Measurements from ENCODE around the gene KRTAP13-2. TPM values are rescaled to one million over a fixed set of nuclear protein-coding genes. Genes with fewer than 3 reads are reported as not detected.

Gene KRTAP13-2, protein sequence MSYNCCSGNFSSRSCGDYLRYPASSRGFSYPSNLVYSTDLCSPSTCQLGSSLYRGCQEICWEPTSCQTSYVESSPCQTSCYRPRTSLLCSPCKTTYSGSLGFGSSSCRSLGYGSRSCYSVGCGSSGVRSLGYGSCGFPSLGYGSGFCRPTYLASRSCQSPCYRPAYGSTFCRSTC
- total RNA-seq: not detected

DNA sequence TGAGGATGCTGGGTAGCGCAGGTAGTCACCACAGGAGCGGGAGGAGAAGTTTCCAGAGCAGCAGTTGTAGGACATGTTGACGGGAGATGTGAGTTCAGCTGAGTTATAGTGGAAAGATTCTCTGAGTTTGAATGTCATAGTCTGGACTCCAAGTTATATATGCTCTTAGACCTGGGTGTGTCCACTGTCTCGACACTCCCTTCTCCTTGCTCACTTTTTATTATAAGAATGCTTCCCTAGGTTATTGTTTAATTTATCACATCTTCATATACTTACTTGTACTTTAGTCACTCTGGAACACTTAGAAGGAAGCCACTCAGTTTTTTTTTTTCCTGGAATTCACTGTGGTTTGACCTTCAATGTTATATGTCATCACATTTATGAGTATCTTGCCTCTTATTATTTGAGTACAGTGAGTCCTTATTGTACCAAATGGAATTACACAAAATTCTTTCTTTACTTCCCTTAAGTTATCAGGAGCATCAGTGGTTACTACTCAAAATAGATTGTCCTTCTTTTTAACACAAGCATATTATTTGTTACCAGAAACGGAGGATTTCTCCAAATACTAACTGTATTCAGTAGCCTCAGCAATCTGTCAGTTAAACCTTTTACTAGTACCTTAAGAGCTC is at the start of gene KRTAP13-2:
TSS of gene KRTAP13-2 (minus strand) at position 133 of the 632 bp plus-strand sequence. CDS start at position 75, 58 bp downstream.
- no peak for DNase-seq
- no peak within 1 kb of the TSS for H3K4me3 Mint-ChIP-seq

DNA sequence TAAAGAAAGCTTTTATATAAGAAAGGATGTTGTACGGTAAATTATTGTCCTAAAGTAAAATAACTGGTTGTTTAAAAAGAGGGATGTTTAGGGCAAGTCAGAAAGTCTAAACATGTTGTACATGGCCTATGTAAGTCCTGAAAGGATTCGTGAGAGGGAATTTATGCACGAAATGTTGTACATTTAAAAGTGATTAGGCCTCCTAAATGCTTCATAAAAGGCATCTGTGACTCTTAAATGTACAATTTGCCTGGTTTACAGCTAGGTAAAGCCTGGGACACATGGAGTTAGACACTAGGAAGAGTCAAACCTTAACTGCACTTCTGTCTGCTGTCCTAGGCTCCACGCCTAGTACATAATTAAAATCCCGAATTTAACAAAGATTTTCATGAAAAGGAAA is 43.9 kb upstream of the KRTAP13-2 start:
- peaks cover 2% of the 10 kb centered on the region for H3K9me3 Mint-ChIP-seq
- no peak overlapping the region for H3K4me3 Mint-ChIP-seq
- no peaks in the 10 kb centered on the region for H3K27me3 Mint-ChIP-seq
- DNase-seq: no peak
- H3K4me1 Mint-ChIP-seq: no peaks in the 10 kb centered on the region
- H3K36me3 Mint-ChIP-seq: no peaks in the 10 kb centered on the region
- H3K27ac Mint-ChIP-seq: no peak overlapping the region

More for the DNA sequence above, at the start of gene KRTAP13-2:
- Mint-ChIP-seq H3K9me3 (peaks cover 1% of the 10 kb centered on the region), H3K27me3 (peaks cover 13% of the 10 kb centered on the region), H3K36me3 (no peaks in the 10 kb centered on the region), H3K4me1 (no peaks in the 10 kb centered on the region), H3K27ac (no peak within 1 kb of the TSS)

DNA sequence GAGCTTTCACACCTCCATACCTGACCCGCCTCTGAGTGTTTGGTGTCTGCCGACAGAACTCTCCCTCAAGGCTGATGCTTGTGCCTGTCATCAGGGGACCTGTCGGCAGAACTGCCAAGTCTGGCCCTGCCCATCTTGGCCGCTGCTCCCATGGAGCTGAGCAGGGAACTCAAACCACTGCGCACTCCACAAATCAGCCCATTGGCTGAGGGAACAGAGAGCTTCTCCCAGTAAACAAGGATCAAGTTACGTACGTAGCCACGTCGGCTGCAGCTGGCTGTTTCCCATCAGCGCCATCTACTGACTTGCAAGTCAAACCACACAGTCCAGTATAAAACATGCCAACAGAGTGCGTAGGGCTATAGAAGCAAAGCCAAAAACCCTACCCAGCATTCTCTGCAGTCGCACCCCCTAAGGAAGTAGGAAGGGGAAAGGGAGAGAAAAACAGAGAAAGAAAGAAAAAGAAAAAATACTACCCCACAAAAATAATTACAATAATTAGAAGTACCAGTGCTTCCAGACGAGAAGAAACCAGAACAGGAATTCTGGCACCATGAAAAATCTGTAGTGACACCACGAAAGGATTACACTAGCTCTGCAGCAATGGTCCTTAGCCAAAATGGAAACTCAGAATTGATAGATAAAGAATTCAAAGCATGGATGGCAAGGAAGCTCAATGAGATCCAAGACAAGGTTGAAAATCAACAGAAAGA is 36.9 kb upstream of the KRTAP13-2 start:
- Mint-ChIP-seq H3K9me3 (peaks cover 11% of the 10 kb centered on the region), H3K27ac (no peak overlapping the region), H3K36me3 (no peaks in the 10 kb centered on the region), H3K4me3 (no peak overlapping the region), H3K27me3 (peaks cover 9% of the 10 kb centered on the region), H3K4me1 (peaks cover 3% of the 10 kb centered on the region)
- DNase-seq: peak; percentile 1

DNA sequence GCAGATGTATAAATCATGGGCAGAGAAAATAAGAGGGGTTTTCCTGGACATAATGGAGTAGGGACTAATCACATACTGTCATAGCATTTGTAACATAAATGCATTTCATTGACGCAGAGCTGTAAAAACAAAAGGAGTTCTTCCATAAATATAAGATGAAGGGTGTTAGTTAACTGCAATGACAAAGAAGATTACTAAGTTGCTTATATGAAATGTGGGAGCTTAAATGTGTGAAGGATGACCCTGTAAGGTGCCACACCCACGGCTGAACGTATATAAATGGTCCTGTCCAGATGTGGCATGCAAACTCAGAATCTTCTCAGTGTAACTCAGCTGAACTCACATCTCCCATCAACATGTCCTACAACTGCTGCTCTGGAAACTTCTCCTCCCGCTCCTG is 23.7 kb upstream of the KRTAP13-2 start, which contains the start of gene KRTAP13-1:
TSS of gene KRTAP13-1 (plus strand) at position 301 of the 400 bp plus-strand sequence. CDS start at position 357, 56 bp downstream.
- H3K9me3 Mint-ChIP-seq: no peaks in the 10 kb centered on the region
- no peak within 1 kb of the TSS for H3K4me3 Mint-ChIP-seq
- no peak for DNase-seq
- no peaks in the 10 kb centered on the region for H3K36me3 Mint-ChIP-seq
- H3K27ac Mint-ChIP-seq: no peak within 1 kb of the TSS
- H3K4me1 Mint-ChIP-seq: no peaks in the 10 kb centered on the region
- H3K27me3 Mint-ChIP-seq: no peaks in the 10 kb centered on the region

DNA sequence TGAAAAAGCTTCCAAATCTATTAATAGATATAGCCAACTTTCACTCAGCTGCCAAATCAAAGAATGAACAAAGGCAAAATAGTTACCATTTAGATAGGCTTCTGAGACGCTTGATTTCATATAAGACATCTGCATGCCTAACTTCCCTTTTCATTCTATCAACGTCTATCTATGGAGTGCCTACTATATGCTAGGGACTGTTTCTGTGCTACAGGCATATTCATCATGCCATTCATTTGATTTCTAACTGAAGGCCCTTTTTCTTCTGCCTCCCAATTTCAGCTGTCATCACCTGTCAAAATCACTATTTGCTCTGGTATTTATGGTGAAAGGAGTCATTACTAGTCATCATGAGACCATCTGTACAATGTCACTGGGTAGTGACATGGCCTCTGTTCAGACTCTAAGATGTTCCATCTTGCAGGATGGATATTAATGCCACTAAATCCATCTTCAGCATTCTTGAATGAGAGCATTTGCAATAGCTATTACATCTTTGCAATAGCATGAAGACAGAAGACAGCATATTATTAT is 19.5 kb upstream of the KRTAP13-2 start:
- Mint-ChIP-seq H3K27ac (no peak overlapping the region), H3K9me3 (peaks cover 3% of the 10 kb centered on the region), H3K36me3 (no peaks in the 10 kb centered on the region), H3K4me1 (no peaks in the 10 kb centered on the region), H3K27me3 (no peaks in the 10 kb centered on the region), H3K4me3 (no peak overlapping the region)
- no peak for DNase-seq

DNA sequence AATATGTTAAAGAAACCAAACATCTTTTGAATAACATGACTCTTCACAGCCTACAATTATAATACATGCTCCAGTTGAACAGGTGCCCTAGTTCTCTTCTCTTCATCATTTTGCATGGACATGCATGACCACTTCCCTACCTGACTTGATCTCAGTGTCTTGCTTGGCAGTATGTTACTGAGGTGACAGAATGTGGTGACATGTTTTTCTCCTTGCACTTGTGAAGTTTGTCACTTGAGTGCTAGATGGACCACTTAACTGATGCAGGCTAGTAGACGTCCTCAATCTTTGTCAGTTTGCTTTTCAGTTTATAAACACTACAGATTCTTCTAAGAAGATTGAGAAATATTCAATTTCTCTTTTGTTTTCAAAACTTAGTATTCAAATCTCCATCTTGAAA is 10.1 kb upstream of the KRTAP13-2 start:
- no peak for DNase-seq
- no peaks in the 10 kb centered on the region for H3K27me3 Mint-ChIP-seq
- H3K9me3 Mint-ChIP-seq: no peaks in the 10 kb centered on the region
- no peaks in the 10 kb centered on the region for H3K36me3 Mint-ChIP-seq
- H3K4me1 Mint-ChIP-seq: no peaks in the 10 kb centered on the region
- no peak overlapping the region for H3K4me3 Mint-ChIP-seq
- H3K27ac Mint-ChIP-seq: no peak overlapping the region

DNA sequence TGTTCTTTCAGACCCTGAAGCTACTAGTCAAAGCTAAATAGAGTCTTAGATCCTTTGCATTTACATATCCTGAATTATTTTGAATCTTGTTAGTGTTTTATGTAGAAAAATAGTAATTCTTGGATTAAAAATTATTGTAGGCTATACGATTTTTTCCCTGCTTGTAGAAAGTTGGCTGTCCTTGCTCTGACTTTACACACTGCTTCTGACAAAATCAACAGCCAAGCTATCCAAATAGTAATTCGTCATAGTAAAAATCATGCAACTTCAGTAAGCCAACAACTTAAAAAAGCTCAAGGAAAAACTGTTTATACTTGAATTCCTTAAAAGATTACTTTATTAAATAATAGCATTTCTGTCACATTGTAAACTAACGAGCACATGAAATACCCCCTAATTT is 16.2 kb downstream of the KRTAP13-2 start:
- DNase-seq: no peak
- Mint-ChIP-seq H3K27me3 (peaks cover 13% of the 10 kb centered on the region), H3K36me3 (no peaks in the 10 kb centered on the region), H3K4me1 (no peaks in the 10 kb centered on the region), H3K9me3 (no peaks in the 10 kb centered on the region), H3K4me3 (no peak overlapping the region), H3K27ac (no peak overlapping the region)

DNA sequence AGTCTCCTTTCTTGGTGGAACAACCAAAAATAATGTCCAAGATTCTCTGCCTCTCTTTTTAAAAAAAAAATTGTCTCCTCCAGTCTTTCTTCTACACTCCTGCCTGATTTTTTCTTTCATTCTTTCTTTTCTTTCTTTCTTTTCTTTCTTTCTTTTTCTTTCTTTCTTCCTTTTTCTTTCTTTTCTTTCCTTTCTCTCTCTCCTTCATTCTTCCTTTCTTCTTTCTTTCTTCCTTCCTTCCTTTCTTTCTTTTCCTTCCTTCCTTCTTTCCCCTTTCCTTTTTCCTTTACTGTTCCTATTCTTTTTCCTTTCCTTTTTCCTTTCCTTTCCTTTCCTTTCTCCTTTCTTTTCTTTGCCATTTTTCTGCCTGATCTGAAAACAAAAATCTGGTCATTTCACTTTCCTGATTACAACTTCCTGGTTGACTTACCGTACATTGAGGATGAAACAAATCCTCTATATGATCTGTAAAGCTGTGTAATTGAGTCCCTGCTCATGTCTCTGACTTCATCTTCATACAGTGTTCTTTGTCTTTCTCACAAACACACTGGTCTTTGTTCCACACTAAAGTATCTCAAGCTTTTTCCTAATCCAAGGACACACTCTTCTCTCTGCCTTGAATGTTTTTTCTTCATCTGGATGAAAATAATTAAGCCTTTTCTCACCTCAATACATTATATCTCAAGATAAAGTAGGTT is 17.6 kb downstream of the KRTAP13-2 start:
- DNase-seq: no peak
- H3K4me3 Mint-ChIP-seq: no peak overlapping the region
- H3K27ac Mint-ChIP-seq: no peak overlapping the region
- peaks cover 13% of the 10 kb centered on the region for H3K27me3 Mint-ChIP-seq
- no peaks in the 10 kb centered on the region for H3K9me3 Mint-ChIP-seq
- no peaks in the 10 kb centered on the region for H3K4me1 Mint-ChIP-seq
- H3K36me3 Mint-ChIP-seq: no peaks in the 10 kb centered on the region

DNA sequence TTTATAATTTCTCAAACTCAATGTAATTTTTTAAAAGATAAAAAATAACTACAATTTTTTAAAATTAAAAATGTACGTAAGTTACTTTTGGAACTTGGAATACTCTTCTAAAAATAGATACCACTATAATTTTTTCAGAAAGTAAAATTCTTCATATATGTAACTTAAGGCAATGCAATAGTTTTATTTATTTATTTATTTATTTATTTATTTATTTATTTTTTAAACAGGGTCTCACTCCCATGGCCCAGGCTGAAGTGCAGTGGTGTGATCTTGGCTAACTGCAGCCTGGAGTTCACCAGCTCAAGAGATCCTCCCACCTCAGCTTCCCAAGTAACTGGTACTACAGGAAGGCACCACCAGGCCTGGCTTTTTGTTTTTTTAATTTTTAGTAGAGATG is 20.5 kb downstream of the KRTAP13-2 start:
- Mint-ChIP-seq H3K36me3 (no peaks in the 10 kb centered on the region), H3K9me3 (no peaks in the 10 kb centered on the region), H3K27me3 (peaks cover 11% of the 10 kb centered on the region), H3K27ac (no peak overlapping the region), H3K4me1 (no peaks in the 10 kb centered on the region), H3K4me3 (no peak overlapping the region)
- no peak for DNase-seq

DNA sequence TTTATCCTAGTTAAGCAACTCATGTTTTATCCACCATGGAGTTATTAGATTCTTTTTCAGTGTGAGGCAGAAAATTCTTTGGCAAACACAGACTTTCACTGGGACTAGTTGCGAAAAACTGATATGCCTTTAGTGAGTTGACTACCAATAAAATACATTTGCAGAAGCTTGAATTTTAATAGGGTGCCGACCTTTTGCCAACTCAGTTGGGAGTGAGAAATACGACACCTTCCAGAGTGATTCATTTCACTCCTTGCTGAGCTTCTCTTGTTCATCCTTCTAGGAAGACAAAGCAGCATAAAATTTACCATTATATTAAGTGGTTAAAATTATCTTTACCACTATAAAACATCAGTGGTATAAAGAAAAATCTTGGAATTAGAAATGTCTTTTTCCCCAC is 22.5 kb downstream of the KRTAP13-2 start:
- Mint-ChIP-seq H3K36me3 (no peaks in the 10 kb centered on the region), H3K27ac (no peak overlapping the region), H3K9me3 (no peaks in the 10 kb centered on the region), H3K4me1 (no peaks in the 10 kb centered on the region), H3K27me3 (peaks cover 4% of the 10 kb centered on the region), H3K4me3 (no peak overlapping the region)
- no peak for DNase-seq

DNA sequence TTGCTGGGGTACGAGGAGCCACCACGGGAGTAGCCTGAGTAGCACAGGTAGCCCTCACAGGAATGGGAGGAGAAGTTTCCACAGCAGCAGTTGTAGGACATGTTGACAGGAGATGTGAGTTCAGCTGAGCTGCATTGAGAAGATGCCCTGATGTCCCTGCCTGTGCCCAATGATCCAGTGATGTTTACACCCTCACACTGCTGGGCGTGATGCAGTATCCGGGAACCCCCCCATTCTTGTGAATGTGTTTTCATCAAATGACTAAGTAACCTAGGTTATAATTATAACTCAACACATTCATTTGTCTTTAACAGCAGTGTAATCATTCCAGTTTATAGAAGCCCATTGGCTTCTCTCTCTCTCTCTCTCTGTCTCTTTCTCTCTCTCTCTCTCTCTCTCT is 23.6 kb downstream of the KRTAP13-2 start, which contains the start of gene KRTAP23-1:
TSS of gene KRTAP23-1 (minus strand) at position 101 of the 400 bp plus-strand sequence. CDS start at position 101, 0 bp downstream.
- H3K9me3 Mint-ChIP-seq: no peaks in the 10 kb centered on the region
- DNase-seq: no peak
- no peak within 1 kb of the TSS for H3K27ac Mint-ChIP-seq
- no peaks in the 10 kb centered on the region for H3K36me3 Mint-ChIP-seq
- no peak within 1 kb of the TSS for H3K4me3 Mint-ChIP-seq
- no peaks in the 10 kb centered on the region for H3K4me1 Mint-ChIP-seq
- H3K27me3 Mint-ChIP-seq: no peaks in the 10 kb centered on the region

DNA sequence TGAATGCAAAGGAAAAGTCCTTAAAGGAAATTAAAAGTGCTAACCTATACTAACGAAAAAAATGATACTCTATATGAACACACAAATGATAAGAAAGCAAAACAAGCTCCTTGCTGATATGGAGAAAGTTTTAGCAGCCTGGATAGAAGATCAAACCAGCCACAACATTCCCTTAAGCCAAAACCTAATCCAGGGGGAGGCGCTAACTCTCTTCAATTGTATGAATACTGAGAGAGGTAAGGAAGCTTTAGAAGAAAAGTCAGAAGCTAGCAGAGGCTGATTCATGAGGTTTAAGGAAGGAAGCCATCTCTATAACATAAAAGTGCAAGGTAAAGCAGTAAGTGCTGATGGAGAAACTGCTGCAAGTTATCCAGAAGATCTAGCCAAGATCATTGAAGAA is 27.1 kb downstream of the KRTAP13-2 start:
- H3K4me1 Mint-ChIP-seq: no peaks in the 10 kb centered on the region
- no peaks in the 10 kb centered on the region for H3K9me3 Mint-ChIP-seq
- no peak overlapping the region for H3K4me3 Mint-ChIP-seq
- DNase-seq: no peak
- H3K27ac Mint-ChIP-seq: no peak overlapping the region
- H3K27me3 Mint-ChIP-seq: peaks cover 6% of the 10 kb centered on the region
- no peaks in the 10 kb centered on the region for H3K36me3 Mint-ChIP-seq

DNA sequence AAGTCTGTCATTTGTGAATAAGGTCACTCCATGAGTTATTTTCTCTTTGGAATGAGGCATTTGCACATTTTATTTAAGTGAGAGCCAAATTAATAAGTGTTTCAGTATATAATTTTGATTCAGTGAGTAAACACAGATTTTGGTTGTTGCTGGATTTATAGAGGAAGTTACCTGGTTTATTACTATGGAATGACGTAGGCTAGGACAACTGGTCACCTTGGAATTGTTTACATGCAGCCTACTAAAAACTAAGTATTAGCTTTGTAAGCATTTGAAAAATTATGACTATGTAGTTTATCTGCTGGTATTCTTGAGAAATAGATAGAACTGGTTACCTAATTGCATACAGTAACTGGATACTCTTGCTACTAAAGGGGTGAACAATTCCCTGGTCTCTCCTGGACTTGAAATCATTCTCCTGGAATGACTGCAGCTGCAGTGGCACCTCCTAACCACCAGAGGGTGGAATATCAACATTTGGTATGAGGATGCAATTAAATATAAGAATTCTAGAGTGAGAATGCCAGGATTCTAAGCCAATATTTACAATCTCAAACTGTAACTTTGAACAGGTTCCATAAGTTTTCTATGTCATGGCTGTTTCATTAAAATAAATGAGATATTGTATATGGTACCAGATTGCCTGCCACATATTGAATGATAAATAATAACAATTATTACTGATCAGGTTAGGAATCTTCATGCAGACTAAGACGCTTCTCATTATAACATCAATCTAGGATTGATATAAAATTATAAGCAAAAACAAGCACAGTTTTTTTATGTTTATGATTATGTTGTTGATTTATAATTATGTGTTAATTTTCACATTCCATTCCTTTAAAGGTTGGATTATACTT is 31.1 kb downstream of the KRTAP13-2 start:
- H3K36me3 Mint-ChIP-seq: no peaks in the 10 kb centered on the region

DNA sequence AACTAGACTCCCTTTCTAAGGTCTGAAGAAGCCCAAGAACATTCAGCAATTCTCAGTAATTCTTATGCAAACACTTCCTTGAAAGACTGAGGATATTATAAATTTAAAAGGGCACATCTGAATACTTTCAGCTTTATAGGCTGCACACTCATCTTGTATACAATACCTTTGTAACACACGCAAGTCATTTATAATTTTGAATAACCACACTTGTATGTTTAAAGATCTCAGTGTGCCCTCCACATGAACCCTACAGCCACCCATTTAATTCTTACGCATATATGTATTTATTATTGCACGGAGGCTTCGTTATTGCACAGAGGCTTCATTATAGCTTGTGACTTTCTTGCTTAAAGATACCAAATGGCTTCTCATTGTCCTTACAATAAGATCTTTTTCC is 33.4 kb downstream of the KRTAP13-2 start:
- Mint-ChIP-seq H3K27me3 (peaks cover 6% of the 10 kb centered on the region), H3K4me1 (no peaks in the 10 kb centered on the region), H3K4me3 (no peak overlapping the region), H3K36me3 (no peaks in the 10 kb centered on the region), H3K9me3 (no peaks in the 10 kb centered on the region), H3K27ac (no peak overlapping the region)
- DNase-seq: no peak

More for the DNA sequence above, 31.1 kb downstream of the KRTAP13-2 start:
- no peaks in the 10 kb centered on the region for H3K4me1 Mint-ChIP-seq
- no peak overlapping the region for H3K27ac Mint-ChIP-seq
- H3K27me3 Mint-ChIP-seq: peaks cover 6% of the 10 kb centered on the region
- no peak overlapping the region for H3K4me3 Mint-ChIP-seq
- no peaks in the 10 kb centered on the region for H3K9me3 Mint-ChIP-seq
- DNase-seq: no peak

Measured in activated naive CD8-positive, alpha-beta T cell treated with anti-CD3 and anti-CD28 coated beads for 36 hours (primary cell).